Endothelial cell of umbilical vein (primary cell): ENCODE results near the gene CFAP73.

ENCODE experiments used
- CTCF ChIP-seq, 2 donors: IDR thresholded peaks; 1 replicate in 1 of 2; 2 replicates in 1 of 2; pipeline ENCODE4 v1.5.1; 2011; ENCODE audit warnings: low read length in 2 of 2, mild to moderate bottlenecking in 2 of 2, moderate library complexity in 2 of 2, control low read depth in 1 of 2, inconsistent platforms in 1 of 2, low read depth in 1 of 2; ENCODE audit not compliant: insufficient read depth in 1 of 2; ENCODE audit errors: extremely low read depth in 1 of 2
- EZH2 ChIP-seq: IDR thresholded peaks from 2 replicates; pipeline ENCODE4 v1.6.1; 2012; ENCODE audit warnings: borderline replicate concordance, low read depth, mild to moderate bottlenecking, moderate library complexity, low read length, inconsistent platforms; ENCODE audit not compliant: severe bottlenecking
- JUN ChIP-seq: IDR thresholded peaks from 2 replicates; pipeline ENCODE4 v1.6.1; 2011; ENCODE audit warnings: borderline replicate concordance, low read depth; ENCODE audit not compliant: insufficient read length, insufficient read depth
- MAX ChIP-seq: IDR thresholded peaks from 2 replicates; pipeline ENCODE4 v1.6.1; 2011; ENCODE audit not compliant: insufficient read depth, insufficient read length
- POLR2A ChIP-seq: IDR thresholded peaks from 2 replicates; pipeline ENCODE4 v1.6.1; 2012; ENCODE audit warnings: low read depth, mild to moderate bottlenecking, control low read depth, low read length
- POLR2AphosphoS5 ChIP-seq: IDR thresholded peaks from 2 replicates; pipeline ENCODE4 v1.6.1; 2012; ENCODE audit warnings: low read depth, mild to moderate bottlenecking, control low read depth, low read length, moderate library complexity; ENCODE audit not compliant: insufficient read depth

GRCh38 chr12:113179023-113179422, 29.5 kb downstream of the CFAP73 start:
- TF ChIP-seq CTCF (IDR thresholded peaks at IDR 0.05; ENCODE audit: extremely low read depth in 1 of 2, insufficient read depth in 1 of 2, low read depth in 1 of 2, low read length in 2 of 2) = no peak
- TF ChIP-seq EZH2 = no peak
- no peak for TF ChIP-seq MAX
- no peak for TF ChIP-seq POLR2AphosphoS5
- no peak for TF ChIP-seq POLR2A
- TF ChIP-seq JUN = no peak
